K562 (cell line): ENCODE measurements around the gene SLC9A3. TPM values are rescaled to one million over a fixed set of nuclear protein-coding genes. Genes with fewer than 3 reads are reported as not detected.

Experiments used
- ATAC-seq: fragments of 200-7000 bp; cut with Tn5 transposase; 3 replicates; pipeline ENCODE4 v1.9.1; 2020; ENCODE audit warnings: moderate library complexity
- BruUV-seq: library from RNA; stranded (reverse); fragments of 400-500 nt; replicated peaks from 2 replicates; lab custom pipeline; 2021; lab: Mats Ljungman, UMichigan
- CTCF ChIA-PET: fragments of 300-600 bp; formaldehyde crosslinking; extraction: SDS; loops from one replicate; lab custom pipeline; 2021; ENCODE audit warnings: low intra/inter-chr PET ratio; lab: Yijun Ruan, JAX
- POLR2A ChIA-PET: fragments of 300-600, 350-650 bp; sonication (Branson Sonifier 250); formaldehyde crosslinking; extraction: SDS; loops from one replicate; lab custom pipeline; 2021; ENCODE audit warnings: antibody characterized with exemption, inconsistent platforms; lab: Yijun Ruan, JAX
- DNase-seq, 4 experiments: peaks; one replicate each; pipeline versions ENCODE4 v3.0.0 to v3.0.0-alpha.2; 2011 to 2018; ENCODE audit warnings: low spot score in 3 of 4, mixed read lengths in 3 of 4; ENCODE audit errors: extremely low read depth in 1 of 4
- FAIRE-seq: peaks from 2 replicates; lab custom pipeline; 2011; peaks lifted over from hg19 to GRCh38; lab: Jason Lieb, UNC
- H2AFZ ChIP-seq: 2 replicates; pipeline ENCODE4 v1.6.0; 2011; ENCODE audit warnings: low read depth, low read length, control low read depth, inconsistent platforms
- H3K27ac ChIP-seq: fragments of 200-600 bp; 3 replicates; pipeline ENCODE4 v1.8.0; 2011; ENCODE audit warnings: low read depth, mild to moderate bottlenecking, control low read depth, inconsistent platforms, low read length, moderate library complexity, mixed read lengths; ENCODE audit errors: extremely low read depth
- H3K27me3 ChIP-seq, 2 experiments: fragments of 300-600 bp in 1 of 2; 2 replicates in 1 of 2; 3 replicates in 1 of 2; pipeline versions ENCODE4 v1.6.0 to v1.8.0; 2011; ENCODE audit warnings: inconsistent platforms in 2 of 2, low read length in 2 of 2, mild to moderate bottlenecking in 1 of 2, mixed read lengths in 1 of 2, moderate library complexity in 1 of 2; ENCODE audit not compliant: control insufficient read depth in 2 of 2, insufficient read depth in 2 of 2
- H3K36me3 ChIP-seq: fragments of 300-600 bp; 3 replicates; pipeline ENCODE4 v1.8.0; 2011; ENCODE audit warnings: mild to moderate bottlenecking, low read length, inconsistent platforms; ENCODE audit not compliant: control insufficient read depth, insufficient read depth
- H3K4me1 ChIP-seq, 2 experiments: fragments of 200-600 bp in 1 of 2; replicated peaks in 1 of 2; 2 replicates in 1 of 2; 3 replicates in 1 of 2; pipeline versions ENCODE4 v1.5.1 to v1.8.0; 2011; ENCODE audit warnings: inconsistent platforms in 2 of 2, low read length in 2 of 2, mild to moderate bottlenecking in 1 of 2, mixed read lengths in 1 of 2, moderate library complexity in 1 of 2; ENCODE audit not compliant: control insufficient read depth in 2 of 2, insufficient read depth in 2 of 2
- H3K4me2 ChIP-seq: 2 replicates; pipeline ENCODE4 v1.6.1; 2011; ENCODE audit warnings: low read length, control low read depth, inconsistent platforms, mixed read lengths; ENCODE audit not compliant: insufficient read depth
- H3K4me3 ChIP-seq: fragments of 200-600 bp; sonication (generic), shearing (Covaris generic); 2 replicates; pipeline ENCODE4 v1.5.1; 2016; ENCODE audit warnings: control low read depth, inconsistent platforms
- H3K79me2 ChIP-seq: fragments of 200-600 bp; 3 replicates; pipeline ENCODE4 v1.8.0; 2011; ENCODE audit warnings: low read length, inconsistent platforms; ENCODE audit not compliant: control insufficient read depth, insufficient read depth
- H3K9ac ChIP-seq, 2 experiments: 2 replicates each; pipeline versions ENCODE4 v1.6.0 to v1.6.1; 2011; ENCODE audit warnings: low read depth in 2 of 2, low read length in 2 of 2, control low read depth in 1 of 2, inconsistent platforms in 1 of 2, mild to moderate bottlenecking in 1 of 2, mixed read lengths in 1 of 2; ENCODE audit not compliant: insufficient read depth in 1 of 2
- H3K9me1 ChIP-seq: one replicate; pipeline ENCODE4 v1.6.0; 2011; ENCODE audit warnings: inconsistent platforms, mild to moderate bottlenecking, low read length, moderate library complexity; ENCODE audit not compliant: control insufficient read depth, insufficient read depth
- H3K9me3 ChIP-seq: replicated peaks from 2 replicates; pipeline ENCODE4 v1.5.1; 2011; ENCODE audit warnings: low read depth, low read length, inconsistent platforms; ENCODE audit not compliant: control insufficient read depth, insufficient read depth
- H4K20me1 ChIP-seq: replicated peaks from 2 replicates; pipeline ENCODE4 v1.6.1; 2011; ENCODE audit warnings: low read length, inconsistent platforms, mixed read lengths; ENCODE audit not compliant: control insufficient read depth, insufficient read depth
- ASH1L ChIP-seq: fragments of 450-650 bp; IDR thresholded peaks from 2 replicates; pipeline ENCODE4 v1.6.1; 2018; ENCODE audit warnings: borderline replicate concordance, mild to moderate bottlenecking, low read depth; ENCODE audit not compliant: partially characterized antibody
- CBFA2T3 ChIP-seq: fragments of 450-650 bp; IDR thresholded peaks from 2 replicates; pipeline ENCODE4 v1.6.1; 2017
- DNMT1 ChIP-seq: fragments of 450-650 bp; IDR thresholded peaks from 2 replicates; pipeline ENCODE4 v1.6.1; 2016; ENCODE audit warnings: antibody characterized with exemption, mild to moderate bottlenecking
- FOXJ2 ChIP-seq: fragments of 200-800 bp; sonication (Bioruptor generic); IDR thresholded peaks from 2 replicates; pipeline ENCODE4 v1.6.1; 2016; ENCODE audit warnings: missing genetic modification characterization, missing compliant biosample characterization
- HDAC6 ChIP-seq: IDR thresholded peaks from 2 replicates; pipeline ENCODE4 v1.6.1; 2012; ENCODE audit warnings: low read depth, mild to moderate bottlenecking, control low read depth, inconsistent platforms, low read length, moderate library complexity
- LARP7 ChIP-seq: fragments of 450-650 bp; IDR thresholded peaks from 2 replicates; pipeline ENCODE4 v1.6.1; 2016
- MEF2D ChIP-seq: conservative IDR thresholded peaks from 2 replicates; pipeline ENCODE4 v1.6.1; 2016; ENCODE audit warnings: low read depth, missing genetic modification characterization, missing compliant biosample characterization
- MTA2 ChIP-seq: fragments of 450-650 bp; IDR thresholded peaks from 2 replicates; pipeline ENCODE4 v1.6.1; 2016; ENCODE audit warnings: low read depth
- PURB ChIP-seq: sonication (generic); formaldehyde crosslinking; IDR thresholded peaks from 2 replicates; pipeline ENCODE4 v1.9.0; 2021; ENCODE audit warnings: low read depth, mild to moderate bottlenecking, missing genetic modification reagents
- SRSF9 ChIP-seq: fragments of 200-400 bp; formaldehyde crosslinking; IDR thresholded peaks from 2 replicates; pipeline ENCODE4 v1.6.1; 2017; ENCODE audit warnings: low read depth, low read length, borderline replicate concordance
- TAL1 ChIP-seq: fragments of 450-650 bp; IDR thresholded peaks from 2 replicates; pipeline ENCODE4 v1.6.1; 2016; ENCODE audit warnings: mild to moderate bottlenecking
- ZNF12 ChIP-seq: sonication (generic); formaldehyde crosslinking; IDR thresholded peaks from 2 replicates; pipeline ENCODE4 v1.4.0; 2020; ENCODE audit warnings: mild to moderate bottlenecking, missing genetic modification reagents
- ZNF184 ChIP-seq: sonication (generic); formaldehyde crosslinking; IDR thresholded peaks from 2 replicates; pipeline ENCODE4 v1.5.0; 2020; ENCODE audit warnings: missing genetic modification reagents
- WGBS: fragments of 100-300 bp; shearing (Covaris generic); methylation state at CpG from one replicate; pipeline ENCODE4 v1.1.6; 2016; ENCODE audit warnings: low coverage, mixed read lengths; ENCODE audit not compliant: insufficient coverage; ENCODE audit errors: missing lambda C conversion rate; 5-methylcytosine and 5-hydroxymethylcytosine counted together
- in situ Hi-C: fragments of 300-500 bp; cut with MboI; formaldehyde crosslinking; loops from 4 replicates; pipeline ENCODE4 v1.15.0; 2018; ENCODE audit warnings: inconsistent platforms, mixed read lengths
- intact Hi-C: fragments of 100-400 bp; cut with micrococcal nuclease; formaldehyde crosslinking; loops from 2 replicates; pipeline ENCODE4 v1.14.2; 2022
- polyA plus RNA-seq, 8 experiments: library from polyadenylated mRNA; depleted of rRNA in 4 of 8; stranded (reverse) in 5 of 8; unstranded in 3 of 8; fragments of >200 nt; fragmentation: Nextera tagmentation in 2 of 8; fragmentation: Illumina TruSeq in 1 of 8; extraction: Ambion mirVana in 2 of 8; extraction: Trizol in 1 of 8; gene quantifications; 2 replicates each; pipeline versions ENCODE4 v1.2.1 to v1.2.3, GENCODE V29; 2011 to 2014; ENCODE audit warnings: inconsistent platforms in 1 of 8, missing spikeins in 1 of 8
- total RNA-seq, 7 experiments: library from RNA; depleted of rRNA in 6 of 7; stranded (reverse); fragments of >200 nt in 6 of 7; fragmentation: Illumina TruSeq in 2 of 7; extraction: Trizol in 2 of 7; gene quantifications; 2 replicates each; pipeline versions ENCODE4 v1.2.1 to v1.2.3, GENCODE V29; 2011 to 2021; ENCODE audit warnings: low replicate concordance in 1 of 7
- TF ChIP-seq, protein P1 (sequence below), 2 experiments: fragments of 200-800 bp in 1 of 2; sonication (Bioruptor generic) in 1 of 2; sonication (generic) in 1 of 2; formaldehyde crosslinking in 1 of 2; IDR thresholded peaks in 1 of 2; conservative IDR thresholded peaks in 1 of 2; 2 replicates each; pipeline versions ENCODE4 v1.5.0 to v1.6.1; 2016 to 2020; ENCODE audit warnings: missing compliant biosample characterization in 1 of 2, missing genetic modification characterization in 1 of 2, missing genetic modification reagents in 1 of 2
- TF ChIP-seq, protein P2 (sequence below): fragments of 450-650 bp; formaldehyde crosslinking; IDR thresholded peaks from 2 replicates; pipeline ENCODE4 v1.4.0; 2022; ENCODE audit warnings: mild to moderate bottlenecking, moderate library complexity

SLC9A3 gene
- total and polyA plus RNA-seq, 9 of the 15 experiments (the other 6 are each of a cell fraction or from before 2014, with no cell fraction given): 1.5 to 5.8 (median 3.7) TPM; not detected in 2

DNA sequence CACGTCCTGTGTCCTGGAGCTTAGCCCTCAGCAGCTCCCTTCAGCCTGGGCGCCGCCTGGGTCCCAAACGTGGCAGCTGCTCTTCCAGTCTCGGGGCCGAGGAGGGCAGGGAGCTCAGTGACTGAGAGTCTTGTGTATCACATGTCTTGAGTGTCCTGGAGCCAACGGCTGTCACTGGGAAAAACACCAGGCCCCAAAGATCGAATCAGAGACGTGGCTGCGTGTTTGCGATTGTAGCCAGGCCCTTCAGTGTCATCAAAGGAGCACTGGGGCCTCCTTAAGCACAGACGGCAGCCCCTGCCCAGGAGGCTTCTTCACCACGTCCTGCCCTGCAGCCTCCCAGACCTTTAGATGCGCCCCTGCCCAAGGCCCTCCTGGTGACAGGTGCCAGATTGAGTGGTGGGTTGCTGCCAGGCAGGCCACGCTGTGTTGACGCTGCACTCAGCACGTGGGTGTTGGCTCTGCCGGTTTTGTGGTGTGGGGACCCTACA lies 86.9 kb downstream of the SLC9A3 start:
- no peak overlapping the region for H3K4me3 ChIP-seq
- peak overlapping the region in 1 of 2 experiments; percentile 28; a peak in 2 of 4 replicates for H3K9ac ChIP-seq
- intact Hi-C loops (loop anchor here (5.0 kb wide), 1 partner anchor 250 kb away; no protein-coding TSS in a partner anchor), in situ Hi-C loops (no loop called here)
- H3K27me3 ChIP-seq: peaks cover 36 to 51% of the 10 kb centered on the region in 2 experiments
- FAIRE-seq (no peak), DNase-seq (no peak), ATAC-seq (no peak)
- WGBS: 25% methylated on average over 18 of the region's 18 CpGs
- peak overlapping the region; percentile 43; the same call in 1 of the 2 replicates for H2AFZ ChIP-seq
- no peak overlapping the region for H3K27ac ChIP-seq
- peaks cover 2% of the 10 kb centered on the region for H3K9me1 ChIP-seq
- peaks cover 7 to 51% of the 10 kb centered on the region in 2 experiments; a peak in 4 of 5 replicates for H3K4me1 ChIP-seq
- H4K20me1 ChIP-seq: no peaks in the 10 kb centered on the region; the same call in 1 of the 2 replicates
- no TSS peak for BruUV-seq
- H3K36me3 ChIP-seq: no peaks in the 10 kb centered on the region
- ChIA-PET CTCF (no interaction called here), POLR2A (interaction anchor here (0.6 kb wide), 1 partner anchor 18 kb away, joined by 3 read pairs; no protein-coding TSS in a partner anchor)
- TF ChIP-seq CBFA2T3 (peak; percentile 9; the same call in 1 of the 2 replicates), PURB (no peak), DNMT1 (no peak), SRSF9 (no peak)
- no peaks in the 10 kb centered on the region for H3K9me3 ChIP-seq
- peaks cover 5% of the 10 kb centered on the region; the same call in 2 of the 3 replicates for H3K79me2 ChIP-seq
- no peak overlapping the region for H3K4me2 ChIP-seq

DNA sequence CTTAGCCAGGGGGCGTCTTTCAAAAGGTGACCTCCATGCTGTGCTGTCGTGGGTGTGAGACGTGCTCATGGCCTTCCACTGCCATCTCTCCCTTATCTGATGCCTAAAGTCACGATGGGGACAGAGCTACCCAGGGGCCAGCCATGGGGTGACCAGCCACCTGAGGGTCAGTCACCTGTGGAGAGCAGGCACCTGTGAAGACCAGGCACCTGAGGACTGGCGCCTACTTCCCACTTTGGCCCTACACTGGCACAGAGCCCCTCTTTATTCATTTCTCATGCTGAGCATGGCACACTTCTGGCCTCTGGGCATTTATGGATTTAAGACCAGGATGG lies 87.6 kb downstream of the SLC9A3 start:
- H3K9me3 ChIP-seq: no peaks in the 10 kb centered on the region
- no peak overlapping the region for H3K4me3 ChIP-seq
- FAIRE-seq (no peak), DNase-seq (no peak), ATAC-seq (no peak)
- ChIA-PET POLR2A (interaction anchor here (0.6 kb wide), 1 partner anchor 20 kb away, joined by 3 read pairs; no protein-coding TSS in a partner anchor), CTCF (interaction anchor here (1.0 kb wide), 1 partner anchor 10 kb away, joined by 3 read pairs; no protein-coding TSS in a partner anchor)
- WGBS: 7% methylated on average over 5 of the region's 5 CpGs
- peaks cover 0 to 45% of the 10 kb centered on the region in 2 experiments; a peak in 1 of 5 replicates for H3K4me1 ChIP-seq
- no peak overlapping the region for H3K4me2 ChIP-seq
- no peaks in the 10 kb centered on the region for H3K9me1 ChIP-seq
- peaks cover 38 to 53% of the 10 kb centered on the region in 2 experiments for H3K27me3 ChIP-seq
- no peak overlapping the region for H3K27ac ChIP-seq
- H2AFZ ChIP-seq: no peak overlapping the region
- no peaks in the 10 kb centered on the region for H3K79me2 ChIP-seq
- no TSS peak for BruUV-seq
- no peaks in the 10 kb centered on the region for H3K36me3 ChIP-seq
- no peaks in the 10 kb centered on the region; the same call in 1 of the 2 replicates for H4K20me1 ChIP-seq
- in situ Hi-C loops (no loop called here), intact Hi-C loops (loop anchor here (5.0 kb wide), 1 partner anchor 249 kb away; no protein-coding TSS in a partner anchor)
- H3K9ac ChIP-seq: no peak overlapping the region
- TF ChIP-seq ZNF184 (CRISPR knock-in tag): no peak
- no peak for TF ChIP-seq LARP7
- TF ChIP-seq FOXJ2 (tag): no peak
- TF ChIP-seq MTA2: no peak
- TF ChIP-seq HDAC6: no peak
- no peak for TF ChIP-seq ZNF12
- no peak for TF ChIP-seq MEF2D (tag)
- TF ChIP-seq, protein P1, sequence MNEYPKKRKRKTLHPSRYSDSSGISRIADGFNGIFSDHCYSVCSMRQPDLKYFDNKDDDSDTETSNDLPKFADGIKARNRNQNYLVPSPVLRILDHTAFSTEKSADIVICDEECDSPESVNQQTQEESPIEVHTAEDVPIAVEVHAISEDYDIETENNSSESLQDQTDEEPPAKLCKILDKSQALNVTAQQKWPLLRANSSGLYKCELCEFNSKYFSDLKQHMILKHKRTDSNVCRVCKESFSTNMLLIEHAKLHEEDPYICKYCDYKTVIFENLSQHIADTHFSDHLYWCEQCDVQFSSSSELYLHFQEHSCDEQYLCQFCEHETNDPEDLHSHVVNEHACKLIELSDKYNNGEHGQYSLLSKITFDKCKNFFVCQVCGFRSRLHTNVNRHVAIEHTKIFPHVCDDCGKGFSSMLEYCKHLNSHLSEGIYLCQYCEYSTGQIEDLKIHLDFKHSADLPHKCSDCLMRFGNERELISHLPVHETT (CRISPR knock-in tag; conservative IDR thresholded peaks at IDR 0.05 in 1 of 2, IDR thresholded peaks at IDR 0.05 in 1 of 2): no peak
- TF ChIP-seq, protein P2, sequence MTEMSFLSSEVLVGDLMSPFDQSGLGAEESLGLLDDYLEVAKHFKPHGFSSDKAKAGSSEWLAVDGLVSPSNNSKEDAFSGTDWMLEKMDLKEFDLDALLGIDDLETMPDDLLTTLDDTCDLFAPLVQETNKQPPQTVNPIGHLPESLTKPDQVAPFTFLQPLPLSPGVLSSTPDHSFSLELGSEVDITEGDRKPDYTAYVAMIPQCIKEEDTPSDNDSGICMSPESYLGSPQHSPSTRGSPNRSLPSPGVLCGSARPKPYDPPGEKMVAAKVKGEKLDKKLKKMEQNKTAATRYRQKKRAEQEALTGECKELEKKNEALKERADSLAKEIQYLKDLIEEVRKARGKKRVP (CRISPR knock-in tag): no peak
- no peak for TF ChIP-seq TAL1
- no peak for TF ChIP-seq ASH1L
